GM12878 (cell line): ENCODE results near the gene SSRP1. TPM values are rescaled to one million over a fixed set of nuclear protein-coding genes. Genes with fewer than 3 reads are reported as not detected.
A peak's percentile ranks its signal among the peaks of the same experiment; 100 is the strongest.

Source experiments
- ATAC-seq: fragments of 200-7000 bp; cut with Tn5 transposase; 3 replicates; pipeline ENCODE4 v1.9.1; 2020; ENCODE audit warnings: mild to moderate bottlenecking, moderate library complexity
- BruUV-seq: library from RNA; stranded (reverse); fragments of 400-500 nt; replicated peaks from 2 replicates; lab custom pipeline; 2021; lab: Mats Ljungman, UMichigan
- CTCF ChIA-PET: fragments of 300-600 bp; sonication (Branson Sonifier 250); formaldehyde crosslinking; extraction: SDS; loops from one replicate; lab custom pipeline; 2021; ENCODE audit warnings: inconsistent platforms; lab: Yijun Ruan, JAX
- POLR2A ChIA-PET: fragments of 350-600 bp; formaldehyde crosslinking; extraction: SDS; loops from one replicate; lab custom pipeline; 2021; ENCODE audit warnings: inconsistent platforms; lab: Charles Lee
- RAD21 ChIA-PET: fragments of 300-600 bp; sonication (Branson Sonifier 250); formaldehyde crosslinking; loops from one replicate; lab custom pipeline; 2023; ENCODE audit warnings: antibody characterized with exemption; ENCODE audit not compliant: unreplicated experiment; lab: Charles Lee
- SMC1A ChIA-PET: fragments of 300-600 bp; sonication (Branson Sonifier 250); formaldehyde crosslinking; loops from one replicate; lab custom pipeline; 2023; ENCODE audit not compliant: unreplicated experiment, uncharacterized antibody; lab: Charles Lee
- DNase-seq: peaks from one replicate; pipeline ENCODE4 v3.0.0-alpha.2; 2011; ENCODE audit warnings: low read depth, low spot score
- FAIRE-seq: peaks from 3 replicates; lab custom pipeline; 2011; peaks lifted over from hg19 to GRCh38; lab: Jason Lieb, UNC
- H2AFZ ChIP-seq: 2 replicates; pipeline ENCODE4 v1.6.0; 2011; ENCODE audit warnings: low read depth, low read length, control low read depth; ENCODE audit not compliant: control insufficient read depth
- H3K27ac ChIP-seq: 2 replicates; pipeline ENCODE4 v1.5.1; 2011; ENCODE audit warnings: control low read depth; ENCODE audit not compliant: control insufficient read depth, insufficient read depth
- H3K27me3 ChIP-seq, 2 experiments: replicated peaks in 1 of 2; 2 replicates each; pipeline versions ENCODE4 v1.6.0 to v1.6.1; 2011; ENCODE audit warnings: low read length in 1 of 2; ENCODE audit not compliant: control insufficient read depth in 2 of 2, insufficient read depth in 2 of 2
- H3K36me3 ChIP-seq, 2 experiments: 2 replicates each; pipeline ENCODE4 v1.5.1; 2011; ENCODE audit warnings: low read length in 1 of 2; ENCODE audit not compliant: control insufficient read depth in 2 of 2, insufficient read depth in 2 of 2
- H3K4me1 ChIP-seq: 2 replicates; pipeline ENCODE4 v1.6.1; 2011; ENCODE audit warnings: mild to moderate bottlenecking, low read length, moderate library complexity, mixed read lengths; ENCODE audit not compliant: control insufficient read depth, insufficient read depth
- H3K4me2 ChIP-seq: 2 replicates; pipeline ENCODE4 v1.6.0; 2011; ENCODE audit warnings: control low read depth; ENCODE audit not compliant: control insufficient read depth, insufficient read depth
- H3K4me3 ChIP-seq: fragments of 200-600 bp; sonication (generic); 2 replicates; pipeline ENCODE4 v1.5.1; 2016
- H3K79me2 ChIP-seq: 2 replicates; pipeline ENCODE4 v1.6.0; 2011; ENCODE audit warnings: low read length; ENCODE audit not compliant: control insufficient read depth, insufficient read depth
- H3K9ac ChIP-seq: 2 replicates; pipeline ENCODE4 v1.8.0; 2011; ENCODE audit warnings: low read length, control low read depth, mixed read lengths; ENCODE audit not compliant: control insufficient read depth, insufficient read depth
- H3K9me3 ChIP-seq: replicated peaks from 3 replicates; pipeline ENCODE4 v1.5.1; 2011; ENCODE audit warnings: mild to moderate bottlenecking, low read length; ENCODE audit not compliant: control insufficient read depth, insufficient read depth
- H4K20me1 ChIP-seq: 2 replicates; pipeline ENCODE4 v1.6.0; 2011; ENCODE audit not compliant: control insufficient read depth, insufficient read depth
- EP300 ChIP-seq, 2 experiments: fragments of 150-350 bp in 1 of 2; IDR thresholded peaks; 2 replicates each; pipeline ENCODE4 v1.6.1; 2011 to 2012; ENCODE audit warnings: low read depth in 2 of 2, low read length in 2 of 2, borderline replicate concordance in 1 of 2, improper control_type of control experiment in 1 of 2, inconsistent platforms in 1 of 2; ENCODE audit not compliant: control insufficient read depth in 1 of 2
- HCFC1 ChIP-seq: fragments of 150-350 bp; IDR thresholded peaks from 2 replicates; pipeline ENCODE4 v1.6.1; 2014; ENCODE audit warnings: low read length
- HDAC6 ChIP-seq: fragments of 200-600 bp; sonication (generic); IDR thresholded peaks from one replicate; pipeline ENCODE4 v1.8.0; 2017; ENCODE audit warnings: antibody characterized with exemption; ENCODE audit not compliant: unreplicated experiment
- HDGF ChIP-seq: fragments of 450-650 bp; IDR thresholded peaks from 2 replicates; pipeline ENCODE4 v1.6.1; 2016; ENCODE audit warnings: antibody characterized with exemption
- MYB ChIP-seq: fragments of 150-350 bp; IDR thresholded peaks from 2 replicates; pipeline ENCODE4 v1.6.1; 2014; ENCODE audit warnings: mild to moderate bottlenecking, low read depth, low read length, borderline replicate concordance
- STAT1 ChIP-seq: fragments of 450-650 bp; conservative IDR thresholded peaks from 2 replicates; pipeline ENCODE4 v1.6.1; 2014; ENCODE audit warnings: antibody characterized with exemption, mild to moderate bottlenecking
- WGBS: methylation state at CpG from one replicate; pipeline ENCODE4 v1.1.6; 2016; ENCODE audit warnings: low lambda C conversion rate; ENCODE audit not compliant: insufficient replicate concordance, insufficient coverage; ENCODE audit errors: missing lambda C conversion rate; 5-methylcytosine and 5-hydroxymethylcytosine counted together
- in situ Hi-C: fragments of 300-500 bp; cut with MboI; formaldehyde crosslinking; loops from 9 replicates; pipeline ENCODE4 v1.14.3; 2018; ENCODE audit warnings: mixed read lengths
- intact Hi-C: fragments of 100-400 bp; cut with micrococcal nuclease; formaldehyde crosslinking; loops from one replicate; pipeline ENCODE4 v1.14.2; 2022; ENCODE audit not compliant: unreplicated experiment
- polyA plus RNA-seq, 11 experiments: library from polyadenylated mRNA; depleted of rRNA in 4 of 11; unstranded in 6 of 11; stranded (reverse) in 5 of 11; fragments of >200 nt; fragmentation: Nextera tagmentation in 4 of 11; fragmentation: Illumina TruSeq in 1 of 11; extraction: Ambion mirVana in 4 of 11; extraction: Trizol in 1 of 11; gene quantifications; 1 replicate in 1 of 11; 2 replicates in 10 of 11; pipeline versions ENCODE4 v1.2.1 to v1.2.3, GENCODE V29; 2011 to 2016; ENCODE audit warnings: inconsistent platforms in 2 of 11, missing spikeins in 2 of 11, low read depth in 1 of 11
- total RNA-seq, 4 experiments: library from RNA; depleted of rRNA in 3 of 4; stranded (reverse); fragments of >200 nt in 3 of 4; fragmentation: Illumina TruSeq in 1 of 4; extraction: Trizol in 1 of 4; gene quantifications; 2 replicates each; pipeline versions ENCODE4 v1.2.1 to v1.2.3, GENCODE V29; 2013 to 2021
- TF ChIP-seq, protein P1 (sequence below): IDR thresholded peaks from 2 replicates; pipeline ENCODE4 v1.6.1; 2012; ENCODE audit warnings: low read depth, low read length, improper control_type of control experiment
- TF ChIP-seq, protein P2 (sequence below): fragments of 450-650 bp; IDR thresholded peaks from 2 replicates; pipeline ENCODE4 v1.6.1; 2017; ENCODE audit warnings: mild to moderate bottlenecking, moderate library complexity
- TF ChIP-seq, protein P3 (sequence below), 3 experiments: IDR thresholded peaks in 2 of 3; conservative IDR thresholded peaks in 1 of 3; 2 replicates each; pipeline ENCODE4 v1.5.1; 2011; ENCODE audit warnings: low read depth in 3 of 3, low read length in 3 of 3, mild to moderate bottlenecking in 3 of 3, control low read depth in 2 of 3, moderate library complexity in 2 of 3, inconsistent platforms in 1 of 3, mixed read lengths in 1 of 3; ENCODE audit not compliant: control insufficient read depth in 2 of 3, insufficient read depth in 1 of 3; ENCODE audit errors: extremely low read depth in 1 of 3

The SSRP1 gene
- total and polyA plus RNA-seq, 10 of the 15 experiments (the other 5 are each of a cell fraction or from before 2014, with no cell fraction given), result 73.6 to 279 (median 138) TPM

DNA sequence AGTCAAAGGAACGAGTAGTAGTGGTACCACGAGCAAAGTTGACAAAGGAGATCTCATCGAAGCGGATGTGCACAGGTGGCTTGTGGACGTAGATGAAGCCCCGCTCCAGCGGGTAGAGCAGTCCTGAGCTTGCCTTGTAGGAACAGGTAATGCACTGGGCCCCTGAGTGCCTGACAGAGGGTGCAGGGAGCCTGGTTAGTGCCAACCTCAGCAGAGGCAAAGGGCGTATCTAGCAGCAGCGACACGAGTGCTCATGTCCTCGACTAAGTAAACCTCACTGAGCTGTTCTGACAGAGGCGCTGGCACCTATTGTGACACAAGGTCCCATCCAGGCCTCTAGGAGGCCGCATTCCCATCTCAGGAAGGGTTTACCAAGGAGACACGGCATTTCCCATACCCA lies 4.0 kb downstream of the SSRP1 start:
- ChIA-PET SMC1A (no interaction called here), POLR2A (interaction anchor here (0.5 kb wide), 1 partner anchor 230 kb away, joined by 5 read pairs; no protein-coding TSS in a partner anchor), RAD21 (no interaction called here), CTCF (no interaction called here)
- Histone ChIP-seq H3K4me2 (no peak overlapping the region), H3K9ac (no peak overlapping the region), H3K79me2 (peaks cover 29% of the 10 kb centered on the region), H2AFZ (no peak overlapping the region), H3K36me3 (peaks cover 27 to 32% of the 10 kb centered on the region in 2 experiments), H3K27ac (no peak overlapping the region), H4K20me1 (no peaks in the 10 kb centered on the region), H3K4me3 (no peak overlapping the region), H3K4me1 (peaks cover 11% of the 10 kb centered on the region), H3K9me3 (no peaks in the 10 kb centered on the region), H3K27me3 (no peaks in the 10 kb centered on the region)
- intact Hi-C loops (no loop called here), in situ Hi-C loops (loop anchor here (25.0 kb wide), 2 partner anchors 1181 to 1256 kb away; partner anchors contain the start of genes LPXN, OR5B21 and ZFP91)
- ATAC-seq (no peak), FAIRE-seq (no peak), DNase-seq (no peak)
- WGBS, result 94% methylated on average over 14 of the region's 14 CpGs
- TF ChIP-seq HDGF, result no peak
- BruUV-seq, result no TSS peak

DNA sequence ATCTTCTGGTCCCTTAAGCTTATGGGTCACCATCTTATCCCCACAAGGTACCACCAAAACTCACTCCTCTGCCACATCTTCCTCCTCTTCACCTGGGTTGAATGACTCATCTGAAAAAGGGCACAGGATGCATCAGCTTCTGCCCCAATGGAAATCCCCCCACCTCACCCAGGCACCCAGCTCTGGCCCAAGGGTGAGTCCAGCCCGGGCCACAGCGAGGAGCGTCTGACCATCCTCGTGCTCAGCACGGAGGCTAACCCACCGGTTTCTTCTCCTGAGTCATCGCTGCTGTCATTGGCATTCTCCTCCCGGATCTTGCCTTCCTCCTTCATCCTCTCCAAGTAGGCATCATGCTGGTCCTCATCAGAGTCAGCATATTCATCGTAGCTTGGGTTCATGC lies 5.7 kb downstream of the SSRP1 start:
- Histone ChIP-seq H3K4me1 (peaks cover 18% of the 10 kb centered on the region), H3K79me2 (peaks cover 19% of the 10 kb centered on the region), H3K36me3 (peaks cover 34 to 35% of the 10 kb centered on the region in 2 experiments), H3K9ac (no peak overlapping the region), H4K20me1 (no peaks in the 10 kb centered on the region), H3K4me2 (no peak overlapping the region), H3K27me3 (no peaks in the 10 kb centered on the region), H3K4me3 (no peak overlapping the region), H3K9me3 (no peaks in the 10 kb centered on the region), H3K27ac (no peak overlapping the region), H2AFZ (no peak overlapping the region)
- in situ Hi-C loops, result loop anchor here (25.0 kb wide), 2 partner anchors 1182 to 1257 kb away; partner anchors contain the start of genes LPXN, OR5B21 and ZFP91
- FAIRE-seq (peak; percentile 13), ATAC-seq (peak; percentile 18), DNase-seq (no peak)
- intact Hi-C loops, result no loop called here
- RAD21 ChIA-PET, result no interaction called here
- 40% methylated on average over 9 of the region's 9 CpGs for WGBS
- CTCF ChIA-PET, result interaction anchor here (0.6 kb wide), 1 partner anchor 128 kb away, joined by 3 read pairs; no protein-coding TSS in a partner anchor
- POLR2A ChIA-PET, result no interaction called here
- SMC1A ChIA-PET, result no interaction called here
- BruUV-seq, result no TSS peak
- TF ChIP-seq, protein P1, sequence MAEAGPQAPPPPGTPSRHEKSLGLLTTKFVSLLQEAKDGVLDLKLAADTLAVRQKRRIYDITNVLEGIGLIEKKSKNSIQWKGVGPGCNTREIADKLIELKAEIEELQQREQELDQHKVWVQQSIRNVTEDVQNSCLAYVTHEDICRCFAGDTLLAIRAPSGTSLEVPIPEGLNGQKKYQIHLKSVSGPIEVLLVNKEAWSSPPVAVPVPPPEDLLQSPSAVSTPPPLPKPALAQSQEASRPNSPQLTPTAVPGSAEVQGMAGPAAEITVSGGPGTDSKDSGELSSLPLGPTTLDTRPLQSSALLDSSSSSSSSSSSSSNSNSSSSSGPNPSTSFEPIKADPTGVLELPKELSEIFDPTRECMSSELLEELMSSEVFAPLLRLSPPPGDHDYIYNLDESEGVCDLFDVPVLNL, result no peak
- TF ChIP-seq HCFC1 (no peak), EP300 (IDR thresholded peaks at IDR 0.05; ENCODE audit: borderline replicate concordance in 1 of 2, control insufficient read depth in 1 of 2, low read depth in 2 of 2, low read length in 2 of 2) (no peak), HDAC6 (no peak), MYB (no peak), STAT1 (no peak)
- TF ChIP-seq, protein P2, sequence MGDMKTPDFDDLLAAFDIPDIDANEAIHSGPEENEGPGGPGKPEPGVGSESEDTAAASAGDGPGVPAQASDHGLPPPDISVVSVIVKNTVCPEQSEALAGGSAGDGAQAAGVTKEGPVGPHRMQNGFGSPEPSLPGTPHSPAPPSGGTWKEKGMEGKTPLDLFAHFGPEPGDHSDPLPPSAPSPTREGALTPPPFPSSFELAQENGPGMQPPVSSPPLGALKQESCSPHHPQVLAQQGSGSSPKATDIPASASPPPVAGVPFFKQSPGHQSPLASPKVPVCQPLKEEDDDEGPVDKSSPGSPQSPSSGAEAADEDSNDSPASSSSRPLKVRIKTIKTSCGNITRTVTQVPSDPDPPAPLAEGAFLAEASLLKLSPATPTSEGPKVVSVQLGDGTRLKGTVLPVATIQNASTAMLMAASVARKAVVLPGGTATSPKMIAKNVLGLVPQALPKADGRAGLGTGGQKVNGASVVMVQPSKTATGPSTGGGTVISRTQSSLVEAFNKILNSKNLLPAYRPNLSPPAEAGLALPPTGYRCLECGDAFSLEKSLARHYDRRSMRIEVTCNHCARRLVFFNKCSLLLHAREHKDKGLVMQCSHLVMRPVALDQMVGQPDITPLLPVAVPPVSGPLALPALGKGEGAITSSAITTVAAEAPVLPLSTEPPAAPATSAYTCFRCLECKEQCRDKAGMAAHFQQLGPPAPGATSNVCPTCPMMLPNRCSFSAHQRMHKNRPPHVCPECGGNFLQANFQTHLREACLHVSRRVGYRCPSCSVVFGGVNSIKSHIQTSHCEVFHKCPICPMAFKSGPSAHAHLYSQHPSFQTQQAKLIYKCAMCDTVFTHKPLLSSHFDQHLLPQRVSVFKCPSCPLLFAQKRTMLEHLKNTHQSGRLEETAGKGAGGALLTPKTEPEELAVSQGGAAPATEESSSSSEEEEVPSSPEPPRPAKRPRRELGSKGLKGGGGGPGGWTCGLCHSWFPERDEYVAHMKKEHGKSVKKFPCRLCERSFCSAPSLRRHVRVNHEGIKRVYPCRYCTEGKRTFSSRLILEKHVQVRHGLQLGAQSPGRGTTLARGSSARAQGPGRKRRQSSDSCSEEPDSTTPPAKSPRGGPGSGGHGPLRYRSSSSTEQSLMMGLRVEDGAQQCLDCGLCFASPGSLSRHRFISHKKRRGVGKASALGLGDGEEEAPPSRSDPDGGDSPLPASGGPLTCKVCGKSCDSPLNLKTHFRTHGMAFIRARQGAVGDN, result no peak
- TF ChIP-seq, protein P3, sequence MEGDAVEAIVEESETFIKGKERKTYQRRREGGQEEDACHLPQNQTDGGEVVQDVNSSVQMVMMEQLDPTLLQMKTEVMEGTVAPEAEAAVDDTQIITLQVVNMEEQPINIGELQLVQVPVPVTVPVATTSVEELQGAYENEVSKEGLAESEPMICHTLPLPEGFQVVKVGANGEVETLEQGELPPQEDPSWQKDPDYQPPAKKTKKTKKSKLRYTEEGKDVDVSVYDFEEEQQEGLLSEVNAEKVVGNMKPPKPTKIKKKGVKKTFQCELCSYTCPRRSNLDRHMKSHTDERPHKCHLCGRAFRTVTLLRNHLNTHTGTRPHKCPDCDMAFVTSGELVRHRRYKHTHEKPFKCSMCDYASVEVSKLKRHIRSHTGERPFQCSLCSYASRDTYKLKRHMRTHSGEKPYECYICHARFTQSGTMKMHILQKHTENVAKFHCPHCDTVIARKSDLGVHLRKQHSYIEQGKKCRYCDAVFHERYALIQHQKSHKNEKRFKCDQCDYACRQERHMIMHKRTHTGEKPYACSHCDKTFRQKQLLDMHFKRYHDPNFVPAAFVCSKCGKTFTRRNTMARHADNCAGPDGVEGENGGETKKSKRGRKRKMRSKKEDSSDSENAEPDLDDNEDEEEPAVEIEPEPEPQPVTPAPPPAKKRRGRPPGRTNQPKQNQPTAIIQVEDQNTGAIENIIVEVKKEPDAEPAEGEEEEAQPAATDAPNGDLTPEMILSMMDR (IDR thresholded peaks at IDR 0.05 in 2 of 3, conservative IDR thresholded peaks at IDR 0.05 in 1 of 3; ENCODE audit: control insufficient read depth in 2 of 3, extremely low read depth in 1 of 3, insufficient read depth in 1 of 3, low read depth in 3 of 3, low read length in 3 of 3), result no peak
